ENCODE results near the gene NMRK1.

DNA sequence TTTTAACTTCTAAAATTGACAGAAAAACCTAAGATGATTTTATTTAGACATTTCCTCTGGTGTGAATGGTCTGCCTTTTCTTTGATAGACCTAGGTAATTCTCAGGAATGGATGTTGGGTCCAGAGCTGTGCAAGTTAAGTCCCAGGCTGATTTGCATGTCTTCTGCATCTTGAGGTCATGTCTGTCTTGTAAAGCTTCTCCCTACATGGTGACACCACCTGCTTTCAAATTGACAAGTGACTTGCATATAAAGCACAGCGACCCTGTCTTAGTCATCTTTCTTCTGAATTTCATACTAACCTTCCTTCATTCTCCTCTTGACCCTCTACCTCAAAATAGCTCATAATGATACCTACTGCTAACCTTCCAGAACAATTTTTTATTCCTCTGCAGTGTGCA lies 29.6 kb upstream of the NMRK1 start:
- TF ChIP-seq, protein P1, sequence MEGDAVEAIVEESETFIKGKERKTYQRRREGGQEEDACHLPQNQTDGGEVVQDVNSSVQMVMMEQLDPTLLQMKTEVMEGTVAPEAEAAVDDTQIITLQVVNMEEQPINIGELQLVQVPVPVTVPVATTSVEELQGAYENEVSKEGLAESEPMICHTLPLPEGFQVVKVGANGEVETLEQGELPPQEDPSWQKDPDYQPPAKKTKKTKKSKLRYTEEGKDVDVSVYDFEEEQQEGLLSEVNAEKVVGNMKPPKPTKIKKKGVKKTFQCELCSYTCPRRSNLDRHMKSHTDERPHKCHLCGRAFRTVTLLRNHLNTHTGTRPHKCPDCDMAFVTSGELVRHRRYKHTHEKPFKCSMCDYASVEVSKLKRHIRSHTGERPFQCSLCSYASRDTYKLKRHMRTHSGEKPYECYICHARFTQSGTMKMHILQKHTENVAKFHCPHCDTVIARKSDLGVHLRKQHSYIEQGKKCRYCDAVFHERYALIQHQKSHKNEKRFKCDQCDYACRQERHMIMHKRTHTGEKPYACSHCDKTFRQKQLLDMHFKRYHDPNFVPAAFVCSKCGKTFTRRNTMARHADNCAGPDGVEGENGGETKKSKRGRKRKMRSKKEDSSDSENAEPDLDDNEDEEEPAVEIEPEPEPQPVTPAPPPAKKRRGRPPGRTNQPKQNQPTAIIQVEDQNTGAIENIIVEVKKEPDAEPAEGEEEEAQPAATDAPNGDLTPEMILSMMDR (conservative IDR thresholded peaks at IDR 0.05; ENCODE audit: low read length) = no peak
- TF ChIP-seq EZH2phosphoT487 (IDR thresholded peaks at IDR 0.05; ENCODE audit: borderline replicate concordance, low read depth, low read length) = no peak
